HepG2 (cell line): ENCODE data around the gene RBCK1. TPM values are rescaled to one million over a fixed set of nuclear protein-coding genes. Genes with fewer than 3 reads are reported as not detected.
A peak's percentile ranks its signal among the peaks of the same experiment; 100 is the strongest.

ENCODE experiments used
- EEA1 ChIP-seq: sonication (generic); formaldehyde crosslinking; IDR thresholded peaks from 2 replicates; pipeline ENCODE4 v1.5.1; 2020; ENCODE audit warnings: mild to moderate bottlenecking, missing genetic modification reagents, borderline replicate concordance
- FOSL1 ChIP-seq: sonication (generic); formaldehyde crosslinking; IDR thresholded peaks from 2 replicates; pipeline ENCODE4 v1.9.0; 2021; ENCODE audit warnings: missing genetic modification reagents, borderline replicate concordance
- HOXA7 ChIP-seq: sonication (generic); formaldehyde crosslinking; IDR thresholded peaks from 2 replicates; pipeline ENCODE4 v1.8.1; 2022; ENCODE audit warnings: mild to moderate bottlenecking, missing genetic modification reagents, moderate library complexity
- MATR3 ChIP-seq: sonication (generic); formaldehyde crosslinking; IDR thresholded peaks from 2 replicates; pipeline ENCODE4 v1.4.0; 2020; ENCODE audit warnings: missing genetic modification reagents
- PBX3 ChIP-seq: sonication (generic); formaldehyde crosslinking; IDR thresholded peaks from 2 replicates; pipeline ENCODE4 v1.8.1; 2023; ENCODE audit warnings: missing genetic modification reagents, inconsistent platforms, borderline replicate concordance
- SP5 ChIP-seq: IDR thresholded peaks from 2 replicates; pipeline ENCODE4 v1.6.1; 2016; ENCODE audit warnings: low read depth, borderline replicate concordance
- TAF15 ChIP-seq: fragments of 200-400 bp; formaldehyde crosslinking; IDR thresholded peaks from one replicate; pipeline ENCODE4 v1.6.1; 2018; ENCODE audit warnings: mild to moderate bottlenecking, low read depth, low read length; ENCODE audit not compliant: poor library complexity, severe bottlenecking
- YY1 ChIP-seq: IDR thresholded peaks from 2 replicates; pipeline ENCODE4 v1.6.1; 2011; ENCODE audit warnings: low read length, low read depth, moderate library complexity, mild to moderate bottlenecking; ENCODE audit not compliant: insufficient read depth, insufficient replicate concordance
- ZFP91 ChIP-seq: sonication (generic); formaldehyde crosslinking; IDR thresholded peaks from 2 replicates; pipeline ENCODE4 v1.9.0; 2022; ENCODE audit warnings: missing genetic modification reagents, mild to moderate bottlenecking, borderline replicate concordance
- ZNF101 ChIP-seq: sonication (generic); formaldehyde crosslinking; IDR thresholded peaks from 2 replicates; pipeline ENCODE4 v1.4.0; 2020; ENCODE audit warnings: mild to moderate bottlenecking, low read depth, missing genetic modification reagents, borderline replicate concordance
- ZNF251 ChIP-seq: sonication (generic); formaldehyde crosslinking; IDR thresholded peaks from 2 replicates; pipeline ENCODE4 v1.9.0; 2021; ENCODE audit warnings: mild to moderate bottlenecking, missing genetic modification reagents
- ZNF275 ChIP-seq: sonication (generic); formaldehyde crosslinking; IDR thresholded peaks from 2 replicates; pipeline ENCODE4 v1.8.0; 2022; ENCODE audit warnings: missing genetic modification reagents, mild to moderate bottlenecking, inconsistent platforms, borderline replicate concordance
- ZNF337 ChIP-seq: sonication (generic); formaldehyde crosslinking; IDR thresholded peaks from 2 replicates; pipeline ENCODE4 v1.5.1; 2020; ENCODE audit warnings: missing genetic modification reagents, low read depth, mild to moderate bottlenecking, borderline replicate concordance
- ZNF674 ChIP-seq: sonication (generic); formaldehyde crosslinking; IDR thresholded peaks from 2 replicates; pipeline ENCODE4 v1.5.0; 2020; ENCODE audit warnings: low read depth, mild to moderate bottlenecking, missing genetic modification reagents
- ZNF704 ChIP-seq: sonication (generic); formaldehyde crosslinking; IDR thresholded peaks from 2 replicates; pipeline ENCODE4 v1.8.1; 2023; ENCODE audit warnings: mild to moderate bottlenecking, inconsistent platforms, moderate library complexity, missing genetic modification reagents, borderline replicate concordance
- ZSCAN21 ChIP-seq: sonication (generic); formaldehyde crosslinking; IDR thresholded peaks from 2 replicates; pipeline ENCODE4 v1.8.0; 2022; ENCODE audit warnings: mild to moderate bottlenecking, missing genetic modification reagents, moderate library complexity, borderline replicate concordance
- ZSCAN25 ChIP-seq: sonication (generic); formaldehyde crosslinking; IDR thresholded peaks from 2 replicates; pipeline ENCODE4 v1.8.0; 2022; ENCODE audit warnings: mild to moderate bottlenecking, missing genetic modification reagents
- ZSCAN30 ChIP-seq: sonication (generic); formaldehyde crosslinking; IDR thresholded peaks from 2 replicates; pipeline ENCODE4 v1.5.0; 2020; ENCODE audit warnings: mild to moderate bottlenecking, missing genetic modification reagents
- ZSCAN31 ChIP-seq: sonication (generic); formaldehyde crosslinking; IDR thresholded peaks from 2 replicates; pipeline ENCODE4 v1.5.0; 2020; ENCODE audit warnings: low read depth, mild to moderate bottlenecking, missing genetic modification reagents
- ZXDC ChIP-seq: sonication (generic); formaldehyde crosslinking; IDR thresholded peaks from 2 replicates; pipeline ENCODE4 v1.5.0; 2020; ENCODE audit warnings: mild to moderate bottlenecking, missing genetic modification reagents
- polyA plus RNA-seq, 8 experiments: library from polyadenylated mRNA; depleted of rRNA in 3 of 8; stranded (reverse) in 7 of 8; unstranded in 1 of 8; fragments of >200 nt; fragmentation: Illumina TruSeq in 4 of 8; extraction: Trizol in 4 of 8; gene quantifications; 2 replicates each; pipeline versions ENCODE4 v1.2.1 to v1.2.3, GENCODE V29; 2011 to 2016; ENCODE audit warnings: low read depth in 4 of 8, missing spikeins in 1 of 8, mixed read lengths in 1 of 8; ENCODE audit not compliant: insufficient read depth in 1 of 8
- total RNA-seq, 5 experiments: library from RNA; depleted of rRNA; stranded (reverse); fragments of >200 nt; fragmentation: Illumina TruSeq; extraction: Trizol; gene quantifications; 2 replicates each; pipeline ENCODE4 v1.2.3, GENCODE V29; 2016; ENCODE audit warnings: low read depth in 1 of 5

The RBCK1 gene
- total and polyA plus RNA-seq, 2 of the 13 experiments (the other 11 are each of a cell fraction or from before 2014, with no cell fraction given): 149 to 215 TPM

- no peak for TF ChIP-seq ZNF337 (CRISPR knock-in tag)
- no peak; the same call in 1 of the 2 replicates for TF ChIP-seq ZNF674 (CRISPR knock-in tag)
- no peak for TF ChIP-seq MATR3 (CRISPR knock-in tag)
- no peak for TF ChIP-seq ZSCAN25 (CRISPR knock-in tag)
- no peak for TF ChIP-seq PBX3 (CRISPR knock-in tag)
- no peak for TF ChIP-seq ZNF275
- no peak for TF ChIP-seq ZSCAN21
- no peak for TF ChIP-seq ZNF101 (CRISPR knock-in tag)
- no peak for TF ChIP-seq ZFP91 (CRISPR knock-in tag)
- no peak for TF ChIP-seq HOXA7
- TF ChIP-seq FOSL1: no peak
- no peak for TF ChIP-seq YY1
- no peak for TF ChIP-seq TAF15
- no peak for TF ChIP-seq ZNF251 (CRISPR knock-in tag)
- no peak for TF ChIP-seq ZNF704 (CRISPR knock-in tag)
- TF ChIP-seq ZXDC (CRISPR knock-in tag): no peak
- no peak for TF ChIP-seq ZSCAN31
- TF ChIP-seq EEA1 (CRISPR knock-in tag): no peak
- TF ChIP-seq ZSCAN30: 0 out of 2 replicates have a peak, but pooled peaks have one; percentile 53
- TF ChIP-seq SP5 (CRISPR knock-in tag): no peak
These were observed 1.8 kb downstream of the RBCK1 start (continued) for GRCh38 chr20:409697-410559.
